ENCODE measurements around the gene HES2.
A peak's percentile ranks its signal among the peaks of the same experiment; 100 is the strongest.

The HES2 gene

GRCh38 chr1:6414881-6415626 lies 4.7 kb downstream of the HES2 start:
- TF ChIP-seq, protein P1, sequence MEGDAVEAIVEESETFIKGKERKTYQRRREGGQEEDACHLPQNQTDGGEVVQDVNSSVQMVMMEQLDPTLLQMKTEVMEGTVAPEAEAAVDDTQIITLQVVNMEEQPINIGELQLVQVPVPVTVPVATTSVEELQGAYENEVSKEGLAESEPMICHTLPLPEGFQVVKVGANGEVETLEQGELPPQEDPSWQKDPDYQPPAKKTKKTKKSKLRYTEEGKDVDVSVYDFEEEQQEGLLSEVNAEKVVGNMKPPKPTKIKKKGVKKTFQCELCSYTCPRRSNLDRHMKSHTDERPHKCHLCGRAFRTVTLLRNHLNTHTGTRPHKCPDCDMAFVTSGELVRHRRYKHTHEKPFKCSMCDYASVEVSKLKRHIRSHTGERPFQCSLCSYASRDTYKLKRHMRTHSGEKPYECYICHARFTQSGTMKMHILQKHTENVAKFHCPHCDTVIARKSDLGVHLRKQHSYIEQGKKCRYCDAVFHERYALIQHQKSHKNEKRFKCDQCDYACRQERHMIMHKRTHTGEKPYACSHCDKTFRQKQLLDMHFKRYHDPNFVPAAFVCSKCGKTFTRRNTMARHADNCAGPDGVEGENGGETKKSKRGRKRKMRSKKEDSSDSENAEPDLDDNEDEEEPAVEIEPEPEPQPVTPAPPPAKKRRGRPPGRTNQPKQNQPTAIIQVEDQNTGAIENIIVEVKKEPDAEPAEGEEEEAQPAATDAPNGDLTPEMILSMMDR (conservative IDR thresholded peaks at IDR 0.05; ENCODE audit: low read depth, low read length) = no peak
- no peak overlapping the region for H3K4me3 ChIP-seq (ENCODE audit: low read depth, low read length)
- DNase-seq (ENCODE audit: low read depth) = no peak

GRCh38 chr1:6414443-6414844 lies 5.3 kb downstream of the HES2 start:
- H3K4me3 ChIP-seq (ENCODE audit: low read depth, low read length) = no peak overlapping the region
- DNase-seq (ENCODE audit: low read depth) = peak; percentile 65
- TF ChIP-seq, protein P1 (conservative IDR thresholded peaks at IDR 0.05; ENCODE audit: low read depth, low read length) = peak; percentile 76

DNA sequence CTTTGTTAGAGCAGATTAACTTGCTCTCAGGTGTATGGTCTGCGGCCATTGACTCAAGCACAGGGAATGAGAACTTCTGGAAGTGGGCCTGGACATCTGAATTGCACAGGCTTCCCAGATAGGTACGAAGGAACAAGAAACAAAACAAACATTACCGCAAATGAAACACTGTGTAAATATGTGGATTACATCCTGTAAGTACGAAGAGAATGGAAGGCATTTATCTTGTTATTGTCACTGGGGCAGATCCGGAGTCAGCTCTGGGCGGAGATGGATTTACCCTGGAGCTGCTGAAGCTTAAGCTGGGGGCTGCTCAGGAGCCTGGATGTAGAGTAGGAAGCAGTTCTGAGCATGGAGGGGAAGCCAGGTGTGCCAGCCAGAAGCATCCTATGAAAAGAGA lies 6.8 kb downstream of the HES2 start:
- DNase-seq (ENCODE audit: low read depth) = no peak
- no peak overlapping the region for H3K4me3 ChIP-seq (ENCODE audit: low read depth, low read length)
- TF ChIP-seq, protein P1 (conservative IDR thresholded peaks at IDR 0.05; ENCODE audit: low read depth, low read length) = no peak

DNA sequence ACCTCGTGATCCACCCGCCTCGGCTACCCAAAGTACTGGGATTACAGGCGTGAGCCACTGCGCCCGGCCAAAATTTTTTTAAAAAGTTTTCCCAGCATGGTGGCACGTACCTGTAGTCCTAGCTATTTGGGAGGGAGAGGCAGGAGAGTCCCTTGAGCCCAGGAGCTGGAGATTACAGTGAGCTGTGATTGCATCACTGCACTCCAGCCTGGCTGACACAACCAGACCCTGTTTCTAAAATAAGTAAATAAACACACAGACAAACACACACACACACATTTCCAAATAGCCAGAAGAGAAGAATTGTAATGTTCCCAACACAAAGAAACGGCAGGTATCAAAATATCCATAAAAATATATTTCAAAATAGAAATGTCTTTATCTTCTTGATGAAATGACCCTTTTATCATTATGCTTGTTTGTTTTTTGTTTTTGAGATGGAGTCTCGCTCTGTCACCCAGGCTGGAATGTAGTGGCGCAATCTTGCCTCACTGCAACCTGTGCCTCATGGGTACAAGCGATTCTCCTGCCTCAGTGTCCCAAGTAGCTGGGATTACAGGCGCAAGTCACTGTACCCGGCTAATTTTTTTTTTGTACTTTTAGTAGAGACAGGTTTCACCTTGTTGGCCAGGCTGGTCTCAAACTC lies 9.3 kb downstream of the HES2 start:
- no peak for DNase-seq (ENCODE audit: low read depth)
- no peak overlapping the region for H3K4me3 ChIP-seq (ENCODE audit: low read depth, low read length)
- TF ChIP-seq, protein P1 (conservative IDR thresholded peaks at IDR 0.05; ENCODE audit: low read depth, low read length) = no peak

- DNase-seq (ENCODE audit: low read depth) = no peak
- TF ChIP-seq, protein P1 (conservative IDR thresholded peaks at IDR 0.05; ENCODE audit: low read depth, low read length) = no peak
- H3K4me3 ChIP-seq (ENCODE audit: low read depth, low read length) = no peak overlapping the region
These were observed 10.0 kb downstream of the HES2 start for GRCh38 chr1:6409733-6410132.

DNA sequence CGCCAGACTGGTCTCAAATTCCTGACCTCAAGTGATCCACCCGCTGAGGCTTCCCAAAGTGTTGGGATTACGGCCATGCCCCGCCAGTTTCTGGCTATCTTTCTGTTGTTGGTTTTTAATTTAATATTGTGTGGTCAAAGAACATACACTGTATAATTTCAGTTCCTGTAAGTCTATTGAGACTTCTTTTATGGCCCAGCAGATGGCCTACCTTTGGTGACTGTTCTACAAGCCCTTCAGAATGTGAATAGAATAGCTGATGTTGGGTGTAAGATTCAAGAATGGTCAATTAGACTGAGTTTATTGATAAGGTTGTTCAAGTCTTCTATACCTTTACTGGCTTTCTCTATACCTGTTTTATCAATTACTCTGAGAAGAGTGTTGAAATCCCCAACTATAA lies 10.7 kb downstream of the HES2 start:
- H3K4me3 ChIP-seq (ENCODE audit: low read depth, low read length) = no peak overlapping the region
- TF ChIP-seq, protein P1 (conservative IDR thresholded peaks at IDR 0.05; ENCODE audit: low read depth, low read length) = peak; percentile 7
- no peak for DNase-seq (ENCODE audit: low read depth)

DNA sequence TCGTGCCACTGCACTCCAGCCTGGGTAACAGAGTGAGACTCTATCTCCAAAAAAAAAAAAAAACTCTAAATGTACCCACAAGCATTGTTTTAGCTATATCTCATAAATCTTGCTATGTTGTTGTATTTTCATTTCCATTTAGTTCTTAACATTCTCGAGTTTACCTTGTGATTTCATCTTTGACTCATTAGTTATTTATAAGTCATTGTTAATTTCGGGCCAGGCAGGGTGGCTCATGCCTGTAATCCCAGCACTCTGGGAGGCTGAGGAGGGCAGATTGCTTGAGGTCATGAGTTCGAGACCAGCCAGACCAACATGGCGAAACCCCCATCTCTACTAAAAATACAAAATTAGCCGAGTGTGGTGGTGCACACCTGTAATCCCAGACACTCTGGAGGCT lies 11.7 kb downstream of the HES2 start:
- no peak for DNase-seq (ENCODE audit: low read depth)
- TF ChIP-seq, protein P1 (conservative IDR thresholded peaks at IDR 0.05; ENCODE audit: low read depth, low read length) = no peak
- no peak overlapping the region for H3K4me3 ChIP-seq (ENCODE audit: low read depth, low read length)

Measured in choroid plexus epithelial cell (primary cell).